H1 (cell line): ENCODE results near the gene TRIM50. TPM values are rescaled to one million over a fixed set of nuclear protein-coding genes. Genes with fewer than 3 reads are reported as not detected.

Source experiments
- CTCF ChIA-PET: fragments of 300-600 bp; sonication (Branson Sonifier 250); formaldehyde crosslinking; loops from one replicate; lab custom pipeline; 2021; ENCODE audit not compliant: partially characterized antibody; lab: Charles Lee
- POLR2A ChIA-PET: fragments of 300-600 bp; sonication (Branson Sonifier 250); formaldehyde crosslinking; loops from one replicate; lab custom pipeline; 2021; ENCODE audit warnings: inconsistent platforms; ENCODE audit not compliant: partially characterized antibody; lab: Charles Lee
- DNase-seq, 2 experiments: peaks; one replicate each; pipeline versions ENCODE4 v3.0.0 to v3.0.0-alpha.2; 2010 to 2022; ENCODE audit warnings: low spot score in 2 of 2, low read depth in 1 of 2, mixed read lengths in 1 of 2
- FAIRE-seq: peaks from 2 replicates; lab custom pipeline; 2011; peaks lifted over from hg19 to GRCh38; lab: Jason Lieb, UNC
- H2AFZ ChIP-seq: 2 replicates; pipeline ENCODE4 v1.8.1; 2012; ENCODE audit warnings: low read length, inconsistent platforms
- H2AK5ac ChIP-seq: 2 replicates; pipeline ENCODE4 v1.6.1; 2013; ENCODE audit warnings: low read depth, low read length
- H2BK120ac ChIP-seq: replicated peaks from 2 replicates; pipeline ENCODE3; 2013; ENCODE audit warnings: low read depth, low read length, inconsistent platforms
- H2BK12ac ChIP-seq: 2 replicates; pipeline ENCODE4 v1.6.1; 2013; ENCODE audit warnings: low read depth, low read length
- H2BK15ac ChIP-seq: 2 replicates; pipeline ENCODE4 v1.6.1; 2013; ENCODE audit warnings: low read length
- H2BK20ac ChIP-seq: 2 replicates; pipeline ENCODE4 v1.6.1; 2013; ENCODE audit warnings: low read length
- H2BK5ac ChIP-seq: 2 replicates; pipeline ENCODE4 v1.6.1; 2013; ENCODE audit warnings: low read depth, low read length
- H3K14ac ChIP-seq: 2 replicates; pipeline ENCODE4 v1.6.1; 2013; ENCODE audit warnings: inconsistent platforms; ENCODE audit not compliant: insufficient read length
- H3K18ac ChIP-seq: 2 replicates; pipeline ENCODE4 v1.6.1; 2013; ENCODE audit warnings: low read length; ENCODE audit errors: extremely low read depth
- H3K23ac ChIP-seq: 2 replicates; pipeline ENCODE4 v1.6.1; 2013; ENCODE audit warnings: inconsistent platforms; ENCODE audit not compliant: insufficient read length
- H3K23me2 ChIP-seq: 2 replicates; pipeline ENCODE4 v1.6.1; 2013; ENCODE audit warnings: low read depth, low read length
- H3K27ac ChIP-seq: 2 replicates; pipeline ENCODE4 v1.6.1; 2011; ENCODE audit warnings: low read depth, low read length, inconsistent platforms
- H3K27me3 ChIP-seq, 4 experiments: replicated peaks in 1 of 4; 1 replicate in 1 of 4; 2 replicates in 3 of 4; pipeline versions ENCODE4 v1.6.1 to v1.8.1; 2011 to 2013; ENCODE audit warnings: low read length in 3 of 4, mild to moderate bottlenecking in 3 of 4, inconsistent platforms in 2 of 4, mixed read lengths in 2 of 4, moderate library complexity in 1 of 4; ENCODE audit not compliant: control insufficient read depth in 3 of 4, insufficient read depth in 3 of 4; ENCODE audit errors: extremely low read depth in 1 of 4
- H3K36me3 ChIP-seq, 4 experiments: 2 replicates each; pipeline versions ENCODE4 v1.6.1 to v1.8.1; 2011 to 2013; ENCODE audit warnings: mild to moderate bottlenecking in 4 of 4, low read length in 3 of 4, moderate library complexity in 2 of 4, control low read depth in 1 of 4, inconsistent platforms in 1 of 4; ENCODE audit not compliant: insufficient read depth in 4 of 4, control insufficient read depth in 2 of 4
- H3K4ac ChIP-seq: replicated peaks from 2 replicates; pipeline ENCODE3; 2013; ENCODE audit warnings: low read length, low read depth, mixed read lengths, inconsistent platforms; ENCODE audit not compliant: insufficient read length
- H3K4me1 ChIP-seq, 4 experiments: replicated peaks in 1 of 4; 1 replicate in 1 of 4; 2 replicates in 3 of 4; pipeline versions ENCODE4 v1.6.1 to v1.8.1; 2011 to 2013; ENCODE audit warnings: low read length in 3 of 4, inconsistent platforms in 2 of 4, mixed read lengths in 1 of 4; ENCODE audit not compliant: insufficient read depth in 4 of 4, control insufficient read depth in 3 of 4
- H3K4me2 ChIP-seq, 2 experiments: 2 replicates each; pipeline versions ENCODE4 v1.6.1 to v1.8.1; 2011 to 2013; ENCODE audit warnings: low read depth in 2 of 2, low read length in 2 of 2, control low read depth in 1 of 2, inconsistent platforms in 1 of 2, mild to moderate bottlenecking in 1 of 2; ENCODE audit not compliant: insufficient read depth in 1 of 2
- H3K4me3 ChIP-seq, 4 experiments: fragments of 200-600, 300-600 bp in 1 of 4; sonication (generic), shearing (Covaris generic), sonication (Bioruptor Twin) in 1 of 4; 2 replicates each; pipeline versions ENCODE4 v1.5.1 to v1.8.1; 2011 to 2016; ENCODE audit warnings: low read length in 4 of 4, low read depth in 3 of 4, control low read depth in 2 of 4, inconsistent platforms in 2 of 4, mild to moderate bottlenecking in 2 of 4, mixed read lengths in 1 of 4, moderate library complexity in 1 of 4; ENCODE audit not compliant: insufficient read depth in 2 of 4; ENCODE audit errors: extremely low read depth in 1 of 4
- H3K56ac ChIP-seq: replicated peaks from 2 replicates; pipeline ENCODE3; 2013; ENCODE audit warnings: low read depth, mild to moderate bottlenecking, mixed read lengths, low read length, inconsistent platforms; ENCODE audit not compliant: insufficient read length
- H3K79me1 ChIP-seq: 2 replicates; pipeline ENCODE4 v1.6.1; 2013; ENCODE audit warnings: low read depth, low read length, control low read depth
- H3K79me2 ChIP-seq, 2 experiments: 2 replicates each; pipeline versions ENCODE4 v1.6.1 to v1.8.1; 2012 to 2013; ENCODE audit warnings: low read length in 2 of 2, mild to moderate bottlenecking in 2 of 2, inconsistent platforms in 1 of 2; ENCODE audit not compliant: insufficient read depth in 2 of 2, control insufficient read depth in 1 of 2
- H3K9ac ChIP-seq, 4 experiments: replicated peaks in 1 of 4; 1 replicate in 1 of 4; 2 replicates in 3 of 4; pipeline versions ENCODE4 v1.6.1 to v1.8.1; 2011 to 2013; ENCODE audit warnings: low read depth in 3 of 4, low read length in 3 of 4, control low read depth in 2 of 4, mild to moderate bottlenecking in 2 of 4, moderate library complexity in 2 of 4, inconsistent platforms in 1 of 4; ENCODE audit errors: extremely low read depth in 1 of 4
- H3K9me3 ChIP-seq, 2 experiments: 2 replicates each; pipeline versions ENCODE4 v1.6.1 to v1.8.1; 2012 to 2013; ENCODE audit warnings: mild to moderate bottlenecking in 2 of 2, moderate library complexity in 2 of 2, control low read depth in 1 of 2, inconsistent platforms in 1 of 2, low read depth in 1 of 2, low read length in 1 of 2, mixed read lengths in 1 of 2; ENCODE audit not compliant: insufficient read depth in 2 of 2
- H4K20me1 ChIP-seq, 2 experiments: replicated peaks in 1 of 2; 2 replicates each; pipeline versions ENCODE3 to v1.8.1; 2011 to 2013; ENCODE audit warnings: inconsistent platforms in 2 of 2, low read length in 2 of 2, mild to moderate bottlenecking in 1 of 2; ENCODE audit not compliant: insufficient read depth in 2 of 2, control insufficient read depth in 1 of 2
- H4K5ac ChIP-seq: 2 replicates; pipeline ENCODE4 v1.6.1; 2013; ENCODE audit warnings: low read length, low read depth, mixed read lengths, inconsistent platforms; ENCODE audit not compliant: insufficient read length
- H4K8ac ChIP-seq: 2 replicates; pipeline ENCODE4 v1.8.0; 2013; ENCODE audit warnings: mild to moderate bottlenecking, moderate library complexity, low read length, inconsistent platforms; ENCODE audit not compliant: insufficient read depth; ENCODE audit errors: extremely low read depth
- H4K91ac ChIP-seq: replicated peaks from 2 replicates; pipeline ENCODE3; 2013; ENCODE audit warnings: low read length, mixed read lengths, inconsistent platforms; ENCODE audit not compliant: insufficient read length
- CREB1 ChIP-seq: IDR thresholded peaks from 2 replicates; pipeline ENCODE4 v1.6.1; 2012; ENCODE audit warnings: inconsistent platforms
- EZH2 ChIP-seq: fragments of 200-600 bp; sonication (generic); IDR thresholded peaks from 2 replicates; pipeline ENCODE4 v1.7.1; 2012; ENCODE audit warnings: low read depth, mild to moderate bottlenecking, moderate library complexity, low read length, inconsistent platforms; ENCODE audit not compliant: severe bottlenecking
- HDAC6 ChIP-seq: IDR thresholded peaks from one replicate; pipeline ENCODE4 v1.7.1; 2012; ENCODE audit warnings: low read depth, mild to moderate bottlenecking, inconsistent platforms, low read length, moderate library complexity
- KDM1A ChIP-seq: fragments of 200-600, 300-600 bp; sonication (generic); IDR thresholded peaks from 2 replicates; pipeline ENCODE4 v1.7.1; 2016; ENCODE audit warnings: mild to moderate bottlenecking, low read length, borderline replicate concordance
- NRF1 ChIP-seq: IDR thresholded peaks from 2 replicates; pipeline ENCODE4 v1.6.1; 2011; ENCODE audit warnings: mild to moderate bottlenecking, low read depth, low read length, improper control_type of control experiment
- POLR2AphosphoS5 ChIP-seq: IDR thresholded peaks from 2 replicates; pipeline ENCODE4 v1.6.1; 2011; ENCODE audit warnings: low read depth, low read length
- RAD21 ChIP-seq, 2 experiments: IDR thresholded peaks in 1 of 2; conservative IDR thresholded peaks in 1 of 2; 2 replicates each; pipeline ENCODE4 v1.6.1; 2011; ENCODE audit warnings: low read depth in 2 of 2, low read length in 2 of 2, improper control_type of control experiment in 1 of 2, inconsistent platforms in 1 of 2, mild to moderate bottlenecking in 1 of 2, moderate library complexity in 1 of 2
- SIRT6 ChIP-seq: IDR thresholded peaks from one replicate; pipeline ENCODE4 v1.7.1; 2012; ENCODE audit warnings: low read length, inconsistent platforms
- YY1 ChIP-seq: IDR thresholded peaks from 2 replicates; pipeline ENCODE4 v1.6.1; 2011; ENCODE audit warnings: low read depth, mild to moderate bottlenecking, low read length
- ZNF274 ChIP-seq: IDR thresholded peaks from 2 replicates; pipeline ENCODE4 v1.7.0; 2012; ENCODE audit warnings: low read length, borderline replicate concordance; ENCODE audit errors: extremely low read depth
- WGBS, 2 experiments: shearing (Covaris generic) in 1 of 2; methylation state at CpG; one replicate each; pipeline versions ENCODE4 v1.1.6 to v1.1.7; 2013 to 2015; ENCODE audit warnings: low lambda C conversion rate in 2 of 2, mixed read lengths in 2 of 2, inconsistent platforms in 1 of 2, low coverage in 1 of 2, missing lambda C conversion rate in 1 of 2; ENCODE audit not compliant: insufficient replicate concordance in 2 of 2, insufficient coverage in 1 of 2, insufficient read length in 1 of 2; ENCODE audit errors: extremely low coverage in 1 of 2, missing lambda C conversion rate in 1 of 2; 5-methylcytosine and 5-hydroxymethylcytosine counted together
- polyA plus RNA-seq, 7 experiments: library from polyadenylated mRNA; depleted of rRNA in 3 of 7; stranded (reverse) in 5 of 7; unstranded in 2 of 7; fragments of >200 nt in 5 of 7; fragments of 200-250 nt in 2 of 7; gene quantifications; 1 replicate in 5 of 7; 2 replicates in 1 of 7; 4 replicates in 1 of 7; pipeline versions ENCODE4 v1.2.1 to v1.2.3, GENCODE V29; 2011 to 2013; ENCODE audit warnings: missing spikeins in 2 of 7, mixed read lengths in 2 of 7
- total RNA-seq: library from RNA; stranded (reverse); fragmentation: NEBNext Ultra II Directional; extraction: Animal tissue kit (Norgen Biotek cat#: 25700); gene quantifications from 2 replicates; pipeline ENCODE4 v1.2.1, GENCODE V29; 2021

Gene TRIM50
- total and polyA plus RNA-seq, 2 of the 8 experiments (the other 6 are each of a cell fraction or from before 2014, with no cell fraction given) = 0.12 TPM; not detected in 1

GRCh38 chr7:73307436-73307835 lies 20.4 kb downstream of the TRIM50 start:
- Histone ChIP-seq H3K9me3 (no peaks in the 10 kb centered on the region), H4K20me1 (peaks cover 0 to 2% of the 10 kb centered on the region in 2 experiments), H3K79me2 (peaks cover 3 to 21% of the 10 kb centered on the region in 2 experiments; a peak in 3 of 4 replicates), H3K4me2 (peak overlapping the region; percentile 69 to 71), H3K9ac (no peak overlapping the region), H2BK120ac (no peak overlapping the region), H2AFZ (no peak overlapping the region), H2BK12ac (no peak overlapping the region), H3K4me1 (no peaks in the 10 kb centered on the region; a peak in 2 of 7 replicates), H3K23me2 (peaks cover 7% of the 10 kb centered on the region; the same call in 1 of the 2 replicates), H3K4ac (no peak overlapping the region), H3K56ac (no peak overlapping the region), H2BK15ac (no peak overlapping the region), H4K91ac (no peak overlapping the region), H3K36me3 (peaks cover 7 to 34% (median 20%) of the 10 kb centered on the region in 4 experiments), H3K27me3 (no peaks in the 10 kb centered on the region; a peak in 1 of 7 replicates), H3K23ac (no peak overlapping the region), H4K5ac (no peak overlapping the region), H3K27ac (no peak overlapping the region), H3K14ac (no peak overlapping the region), H2AK5ac (no peak overlapping the region), H3K79me1 (peaks cover 2% of the 10 kb centered on the region; the same call in 1 of the 2 replicates), H3K18ac (no peak overlapping the region), H2BK20ac (no peak overlapping the region), H2BK5ac (no peak overlapping the region), H4K8ac (peak overlapping the region; percentile 31; the same call in 1 of the 2 replicates), H3K4me3 (peak overlapping the region; percentile 59 to 81 (median 72); a peak in 5 of 8 replicates)
- CTCF ChIA-PET = interaction anchor here (1.1 to 1.9 kb wide), 2 partner anchors 33 to 145 kb away, joined by 3 to 4 read pairs; no protein-coding TSS in a partner anchor
- TF ChIP-seq ZNF274 (no peak), EZH2 (no peak), YY1 (no peak), KDM1A (no peak), CREB1 (no peak), HDAC6 (no peak), POLR2AphosphoS5 (no peak), NRF1 (no peak), SIRT6 (no peak), RAD21 (IDR thresholded peaks at IDR 0.05 in 1 of 2, conservative IDR thresholded peaks at IDR 0.05 in 1 of 2; ENCODE audit: low read depth in 2 of 2, low read length in 2 of 2) (no peak)
- DNase-seq (no peak), FAIRE-seq (no peak)
- 84% methylated on average over 13 of the region's 13 CpGs; no CpG with 5 or more reads in 1 of the 2 experiments for WGBS, 2 experiments
- POLR2A ChIA-PET = interaction anchor here (1.6 kb wide), 1 partner anchor 131 kb away, joined by 3 read pairs; no protein-coding TSS in a partner anchor
